Activated T-cell treated with anti-CD3 and anti-CD28 coated beads, Interleukin-2, amount 50 U/mL, for 24 hours (primary cell): ENCODE data around the gene RNF32.

Experiments
- DNase-seq: peaks from one replicate; pipeline ENCODE4 v3.0.0-alpha.2; 2020
- H3K27ac Mint-ChIP-seq: 2 replicates; pipeline ENCODE4 v1.8.0; 2020; ENCODE audit warnings: mild to moderate bottlenecking, mixed read lengths
- H3K27me3 Mint-ChIP-seq: 2 replicates; pipeline ENCODE4 v1.8.0; 2020; ENCODE audit warnings: mixed read lengths
- H3K36me3 Mint-ChIP-seq: 2 replicates; pipeline ENCODE4 v1.8.0; 2020; ENCODE audit warnings: low read depth, mixed read lengths
- H3K4me1 Mint-ChIP-seq: 2 replicates; pipeline ENCODE4 v1.8.0; 2020; ENCODE audit warnings: low read depth, mixed read lengths
- H3K4me3 Mint-ChIP-seq: 2 replicates; pipeline ENCODE4 v1.8.0; 2020; ENCODE audit warnings: mild to moderate bottlenecking, moderate library complexity, mixed read lengths
- H3K9me3 Mint-ChIP-seq: 2 replicates; pipeline ENCODE4 v1.8.0; 2020; ENCODE audit warnings: mixed read lengths

Gene RNF32

GRCh38 chr7:156640257-156640948 is at the start of gene RNF32:
RNF32 (plus strand) TSS chr7:156640774; CDS start chr7:156643878, 3,104 bp downstream.
- peaks cover 18% of the 10 kb centered on the region for H3K4me1 Mint-ChIP-seq

GRCh38 chr7:156592155-156592884 is 48.3 kb upstream of the RNF32 start:
- Mint-ChIP-seq H3K27ac (no peak overlapping the region), H3K27me3 (peaks cover 16% of the 10 kb centered on the region), H3K4me1 (no peaks in the 10 kb centered on the region), H3K36me3 (no peaks in the 10 kb centered on the region), H3K9me3 (peaks cover 3% of the 10 kb centered on the region), H3K4me3 (no peak overlapping the region)
- DNase-seq = no peak

More at GRCh38 chr7:156640257-156640948, at the start of gene RNF32:
- peak; percentile 98 for DNase-seq
- H3K9me3 Mint-ChIP-seq = peaks cover 8% of the 10 kb centered on the region
- peaks cover 8% of the 10 kb centered on the region for H3K36me3 Mint-ChIP-seq
- peak within 1 kb of the TSS; percentile 86 for H3K4me3 Mint-ChIP-seq
- H3K27ac Mint-ChIP-seq = peak within 1 kb of the TSS; percentile 87
- peaks cover 42% of the 10 kb centered on the region for H3K27me3 Mint-ChIP-seq

GRCh38 chr7:156594283-156595080 is 46.1 kb upstream of the RNF32 start:
- Mint-ChIP-seq H3K27me3 (peaks cover 14% of the 10 kb centered on the region), H3K27ac (no peak overlapping the region), H3K36me3 (no peaks in the 10 kb centered on the region), H3K9me3 (peaks cover 3% of the 10 kb centered on the region), H3K4me1 (no peaks in the 10 kb centered on the region), H3K4me3 (no peak overlapping the region)
- DNase-seq = no peak

- no peaks in the 10 kb centered on the region for H3K9me3 Mint-ChIP-seq
- DNase-seq = no peak
- H3K4me1 Mint-ChIP-seq = no peaks in the 10 kb centered on the region
- no peak overlapping the region for H3K4me3 Mint-ChIP-seq
- H3K27me3 Mint-ChIP-seq = peaks cover 21% of the 10 kb centered on the region
- no peak overlapping the region for H3K27ac Mint-ChIP-seq
- no peaks in the 10 kb centered on the region for H3K36me3 Mint-ChIP-seq
Measured at GRCh38 chr7:156600496-156600895, 40.1 kb upstream of the RNF32 start.

GRCh38 chr7:156602283-156602682 is 38.3 kb upstream of the RNF32 start:
- DNase-seq = no peak
- Mint-ChIP-seq H3K4me3 (no peak overlapping the region), H3K36me3 (no peaks in the 10 kb centered on the region), H3K4me1 (no peaks in the 10 kb centered on the region), H3K27ac (no peak overlapping the region), H3K27me3 (peaks cover 25% of the 10 kb centered on the region), H3K9me3 (no peaks in the 10 kb centered on the region)

- H3K27ac Mint-ChIP-seq = no peak overlapping the region
- H3K4me1 Mint-ChIP-seq = peaks cover 2% of the 10 kb centered on the region
- H3K4me3 Mint-ChIP-seq = no peak overlapping the region
- no peaks in the 10 kb centered on the region for H3K9me3 Mint-ChIP-seq
- no peak for DNase-seq
- H3K36me3 Mint-ChIP-seq = no peaks in the 10 kb centered on the region
- H3K27me3 Mint-ChIP-seq = peaks cover 27% of the 10 kb centered on the region
Measured at GRCh38 chr7:156603011-156603410, 37.6 kb upstream of the RNF32 start.

- peaks cover 33% of the 10 kb centered on the region for H3K27me3 Mint-ChIP-seq
Measured at GRCh38 chr7:156603629-156604028, 36.9 kb upstream of the RNF32 start.

GRCh38 chr7:156604311-156604710 is 36.3 kb upstream of the RNF32 start:
- Mint-ChIP-seq H3K4me3 (no peak overlapping the region), H3K4me1 (peaks cover 8% of the 10 kb centered on the region), H3K36me3 (no peaks in the 10 kb centered on the region), H3K27me3 (peaks cover 38% of the 10 kb centered on the region), H3K9me3 (no peaks in the 10 kb centered on the region), H3K27ac (no peak overlapping the region)
- no peak for DNase-seq

More at GRCh38 chr7:156603629-156604028, 36.9 kb upstream of the RNF32 start:
- peaks cover 5% of the 10 kb centered on the region for H3K4me1 Mint-ChIP-seq
- H3K9me3 Mint-ChIP-seq = no peaks in the 10 kb centered on the region
- H3K4me3 Mint-ChIP-seq = no peak overlapping the region
- H3K27ac Mint-ChIP-seq = no peak overlapping the region
- no peak for DNase-seq
- H3K36me3 Mint-ChIP-seq = no peaks in the 10 kb centered on the region

GRCh38 chr7:156604836-156605695 is 35.5 kb upstream of the RNF32 start:
- peaks cover 45% of the 10 kb centered on the region for H3K27me3 Mint-ChIP-seq
- peaks cover 8% of the 10 kb centered on the region for H3K4me1 Mint-ChIP-seq
- DNase-seq = no peak
- H3K4me3 Mint-ChIP-seq = no peak overlapping the region
- no peak overlapping the region for H3K27ac Mint-ChIP-seq
- no peaks in the 10 kb centered on the region for H3K36me3 Mint-ChIP-seq
- no peaks in the 10 kb centered on the region for H3K9me3 Mint-ChIP-seq

- Mint-ChIP-seq H3K27ac (no peak overlapping the region), H3K4me3 (no peak overlapping the region), H3K4me1 (peaks cover 8% of the 10 kb centered on the region), H3K27me3 (peaks cover 48% of the 10 kb centered on the region), H3K9me3 (no peaks in the 10 kb centered on the region), H3K36me3 (no peaks in the 10 kb centered on the region)
- no peak for DNase-seq
Measured at GRCh38 chr7:156606135-156606534, 34.4 kb upstream of the RNF32 start.

- Mint-ChIP-seq H3K4me1 (peaks cover 8% of the 10 kb centered on the region), H3K4me3 (no peak overlapping the region), H3K36me3 (no peaks in the 10 kb centered on the region), H3K27ac (no peak overlapping the region), H3K27me3 (peaks cover 49% of the 10 kb centered on the region), H3K9me3 (no peaks in the 10 kb centered on the region)
- DNase-seq = no peak
Measured at GRCh38 chr7:156606691-156607331, 33.8 kb upstream of the RNF32 start.

- no peaks in the 10 kb centered on the region for H3K36me3 Mint-ChIP-seq
- peaks cover 52% of the 10 kb centered on the region for H3K27me3 Mint-ChIP-seq
- H3K27ac Mint-ChIP-seq = no peak overlapping the region
- H3K4me3 Mint-ChIP-seq = peak overlapping the region; percentile 45
- no peak for DNase-seq
- no peaks in the 10 kb centered on the region for H3K9me3 Mint-ChIP-seq
- peaks cover 14% of the 10 kb centered on the region for H3K4me1 Mint-ChIP-seq
Measured at GRCh38 chr7:156607332-156608172, 33.0 kb upstream of the RNF32 start.

GRCh38 chr7:156608173-156608478 is 32.4 kb upstream of the RNF32 start:
- Mint-ChIP-seq H3K27ac (no peak overlapping the region), H3K36me3 (no peaks in the 10 kb centered on the region), H3K9me3 (no peaks in the 10 kb centered on the region), H3K4me3 (peak overlapping the region; percentile 45), H3K4me1 (peaks cover 20% of the 10 kb centered on the region), H3K27me3 (peaks cover 54% of the 10 kb centered on the region)
- no peak for DNase-seq
